Loucy (cell line): ENCODE measurements around the gene VPS13D.

ENCODE experiments used
- EZH2phosphoT487 ChIP-seq: fragments of 200-600 bp; IDR thresholded peaks from 2 replicates; pipeline ENCODE4 v1.6.1; 2018; ENCODE audit warnings: antibody characterized with exemption, mild to moderate bottlenecking, moderate library complexity, borderline replicate concordance
- TF ChIP-seq, protein P1 (sequence below): fragments of 200-600 bp; sonication (generic); conservative IDR thresholded peaks from 2 replicates; pipeline ENCODE4 v1.5.1; 2014; ENCODE audit warnings: mild to moderate bottlenecking, antibody characterized with exemption, low read length

DNA sequence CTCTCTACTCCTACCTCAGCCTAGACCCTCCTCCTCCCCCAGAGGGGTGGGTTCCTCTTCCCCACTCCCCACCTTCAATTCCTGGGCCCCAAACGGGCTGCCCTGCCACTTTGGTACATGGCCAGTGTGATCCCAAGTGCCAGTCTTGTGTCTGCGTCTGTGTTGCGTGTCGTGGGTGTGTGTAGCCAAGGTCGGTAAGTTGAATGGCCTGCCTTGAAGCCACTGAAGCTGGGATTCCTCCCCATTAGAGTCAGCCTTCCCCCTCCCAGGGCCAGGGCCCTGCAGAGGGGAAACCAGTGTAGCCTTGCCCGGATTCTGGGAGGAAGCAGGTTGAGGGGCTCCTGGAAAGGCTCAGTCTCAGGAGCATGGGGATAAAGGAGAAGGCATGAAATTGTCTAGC, 21.6 kb upstream of the VPS13D start:
- TF ChIP-seq, protein P1, sequence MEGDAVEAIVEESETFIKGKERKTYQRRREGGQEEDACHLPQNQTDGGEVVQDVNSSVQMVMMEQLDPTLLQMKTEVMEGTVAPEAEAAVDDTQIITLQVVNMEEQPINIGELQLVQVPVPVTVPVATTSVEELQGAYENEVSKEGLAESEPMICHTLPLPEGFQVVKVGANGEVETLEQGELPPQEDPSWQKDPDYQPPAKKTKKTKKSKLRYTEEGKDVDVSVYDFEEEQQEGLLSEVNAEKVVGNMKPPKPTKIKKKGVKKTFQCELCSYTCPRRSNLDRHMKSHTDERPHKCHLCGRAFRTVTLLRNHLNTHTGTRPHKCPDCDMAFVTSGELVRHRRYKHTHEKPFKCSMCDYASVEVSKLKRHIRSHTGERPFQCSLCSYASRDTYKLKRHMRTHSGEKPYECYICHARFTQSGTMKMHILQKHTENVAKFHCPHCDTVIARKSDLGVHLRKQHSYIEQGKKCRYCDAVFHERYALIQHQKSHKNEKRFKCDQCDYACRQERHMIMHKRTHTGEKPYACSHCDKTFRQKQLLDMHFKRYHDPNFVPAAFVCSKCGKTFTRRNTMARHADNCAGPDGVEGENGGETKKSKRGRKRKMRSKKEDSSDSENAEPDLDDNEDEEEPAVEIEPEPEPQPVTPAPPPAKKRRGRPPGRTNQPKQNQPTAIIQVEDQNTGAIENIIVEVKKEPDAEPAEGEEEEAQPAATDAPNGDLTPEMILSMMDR, result no peak
- no peak for TF ChIP-seq EZH2phosphoT487
